Measurements from ENCODE around the gene PDPN. TPM values are rescaled to one million over a fixed set of nuclear protein-coding genes. Genes with fewer than 3 reads are reported as not detected.
A peak's percentile ranks its signal among the peaks of the same experiment; 100 is the strongest.

PDPN gene
- total RNA-seq, 1 donor from 2014 or later: 59.2 TPM

DNA sequence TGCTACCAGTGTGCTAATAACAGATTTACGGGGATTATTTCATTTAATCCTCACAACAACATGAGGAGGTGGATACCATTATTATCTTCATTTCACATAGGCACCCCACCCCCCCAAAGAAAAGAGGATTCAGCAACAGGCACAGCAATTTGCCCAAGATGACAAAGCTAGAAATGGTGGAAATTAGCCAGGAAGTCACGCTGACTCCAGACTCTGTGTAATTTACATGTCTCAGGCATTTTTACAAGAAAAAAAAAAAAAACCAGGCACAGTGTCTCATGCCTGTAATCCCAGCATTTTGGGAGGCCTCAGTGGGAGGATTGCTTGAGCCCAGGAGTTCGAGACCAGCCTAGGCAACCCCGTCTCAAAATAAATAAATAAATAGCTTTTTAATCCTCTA, 78.9 kb downstream of the PDPN start:
- no peak for FAIRE-seq
- H3K4me3 Mint-ChIP-seq (ENCODE audit: unreplicated experiment): no peak overlapping the region
- no peak overlapping the region for H3K27ac Mint-ChIP-seq (ENCODE audit: unreplicated experiment)

DNA sequence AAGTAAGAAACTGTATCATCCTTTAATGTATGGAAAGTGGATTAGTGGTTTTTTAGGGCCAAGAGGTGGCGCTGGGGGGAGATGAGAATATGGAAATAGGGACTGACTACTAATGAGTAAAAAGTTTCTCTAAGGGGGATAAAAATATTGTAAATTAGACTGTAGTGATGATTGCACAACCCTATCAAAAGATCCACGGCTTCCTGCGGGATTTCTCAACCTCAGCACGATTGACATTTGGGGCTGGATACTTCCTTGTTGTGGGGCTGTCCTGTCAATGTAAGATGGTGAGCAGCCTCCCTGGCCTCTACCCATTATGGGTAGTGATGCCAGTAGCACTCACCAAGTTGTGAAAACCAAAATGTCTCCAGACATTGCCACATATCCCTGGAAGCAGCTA, 80.3 kb downstream of the PDPN start:
- H3K4me3 Mint-ChIP-seq (ENCODE audit: unreplicated experiment): no peak overlapping the region
- H3K9me3 Mint-ChIP-seq (ENCODE audit: unreplicated experiment): peaks cover 3% of the 10 kb centered on the region
- Histone ChIP-seq H3K4me1 (ENCODE audit: insufficient read depth, low read length) (no peaks in the 10 kb centered on the region), H4K20me1 (ENCODE audit: insufficient read depth, low read length) (no peaks in the 10 kb centered on the region), H3K4me3 (ENCODE audit: insufficient read depth, low read depth, low read length) (no peak overlapping the region), H3K4me2 (ENCODE audit: low read length) (no peak overlapping the region), H3K27ac (ENCODE audit: low read depth, low read length) (no peak overlapping the region), H3K36me3 (ENCODE audit: insufficient read depth, low read length) (no peaks in the 10 kb centered on the region), H2AFZ (ENCODE audit: low read depth, low read length) (no peak overlapping the region), H3K27me3 (ENCODE audit: insufficient read depth, low read length) (no peaks in the 10 kb centered on the region), H3K9me3 (ENCODE audit: insufficient read depth, low read depth, low read length) (no peaks in the 10 kb centered on the region), H3K9ac (ENCODE audit: low read length) (no peak overlapping the region), H3K79me2 (ENCODE audit: insufficient read depth, low read length) (no peaks in the 10 kb centered on the region)
- H3K27me3 Mint-ChIP-seq (ENCODE audit: low read depth, unreplicated experiment): peaks cover 8% of the 10 kb centered on the region
- TF ChIP-seq EZH2 (IDR thresholded peaks at IDR 0.05; ENCODE audit: insufficient read depth, low read length): no peak
- TF ChIP-seq, protein P1, sequence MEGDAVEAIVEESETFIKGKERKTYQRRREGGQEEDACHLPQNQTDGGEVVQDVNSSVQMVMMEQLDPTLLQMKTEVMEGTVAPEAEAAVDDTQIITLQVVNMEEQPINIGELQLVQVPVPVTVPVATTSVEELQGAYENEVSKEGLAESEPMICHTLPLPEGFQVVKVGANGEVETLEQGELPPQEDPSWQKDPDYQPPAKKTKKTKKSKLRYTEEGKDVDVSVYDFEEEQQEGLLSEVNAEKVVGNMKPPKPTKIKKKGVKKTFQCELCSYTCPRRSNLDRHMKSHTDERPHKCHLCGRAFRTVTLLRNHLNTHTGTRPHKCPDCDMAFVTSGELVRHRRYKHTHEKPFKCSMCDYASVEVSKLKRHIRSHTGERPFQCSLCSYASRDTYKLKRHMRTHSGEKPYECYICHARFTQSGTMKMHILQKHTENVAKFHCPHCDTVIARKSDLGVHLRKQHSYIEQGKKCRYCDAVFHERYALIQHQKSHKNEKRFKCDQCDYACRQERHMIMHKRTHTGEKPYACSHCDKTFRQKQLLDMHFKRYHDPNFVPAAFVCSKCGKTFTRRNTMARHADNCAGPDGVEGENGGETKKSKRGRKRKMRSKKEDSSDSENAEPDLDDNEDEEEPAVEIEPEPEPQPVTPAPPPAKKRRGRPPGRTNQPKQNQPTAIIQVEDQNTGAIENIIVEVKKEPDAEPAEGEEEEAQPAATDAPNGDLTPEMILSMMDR (IDR thresholded peaks at IDR 0.05; ENCODE audit: insufficient read depth, low read depth, low read length): no peak
- DNase-seq (ENCODE audit: low read depth): no peak
- no peak for FAIRE-seq
- no peak overlapping the region for H3K27ac Mint-ChIP-seq (ENCODE audit: unreplicated experiment)
- H3K36me3 Mint-ChIP-seq (ENCODE audit: low read depth, unreplicated experiment): no peaks in the 10 kb centered on the region
- H3K4me1 Mint-ChIP-seq (ENCODE audit: low read depth, unreplicated experiment): no peaks in the 10 kb centered on the region

More for the DNA sequence above, 78.9 kb downstream of the PDPN start:
- Histone ChIP-seq H3K9ac (ENCODE audit: low read length) (no peak overlapping the region), H3K27ac (ENCODE audit: low read depth, low read length) (no peak overlapping the region), H2AFZ (ENCODE audit: low read depth, low read length) (no peak overlapping the region), H4K20me1 (ENCODE audit: insufficient read depth, low read length) (no peaks in the 10 kb centered on the region), H3K4me1 (ENCODE audit: insufficient read depth, low read length) (no peaks in the 10 kb centered on the region), H3K79me2 (ENCODE audit: insufficient read depth, low read length) (no peaks in the 10 kb centered on the region), H3K27me3 (ENCODE audit: insufficient read depth, low read length) (no peaks in the 10 kb centered on the region), H3K36me3 (ENCODE audit: insufficient read depth, low read length) (no peaks in the 10 kb centered on the region), H3K4me2 (ENCODE audit: low read length) (no peak overlapping the region), H3K4me3 (ENCODE audit: insufficient read depth, low read depth, low read length) (no peak overlapping the region), H3K9me3 (ENCODE audit: insufficient read depth, low read depth, low read length) (no peaks in the 10 kb centered on the region)
- H3K27me3 Mint-ChIP-seq (ENCODE audit: low read depth, unreplicated experiment): peaks cover 8% of the 10 kb centered on the region
- no peaks in the 10 kb centered on the region for H3K36me3 Mint-ChIP-seq (ENCODE audit: low read depth, unreplicated experiment)
- peak; percentile 9 for DNase-seq (ENCODE audit: low read depth)
- TF ChIP-seq, protein P1 (IDR thresholded peaks at IDR 0.05; ENCODE audit: insufficient read depth, low read depth, low read length): no peak
- TF ChIP-seq EZH2 (IDR thresholded peaks at IDR 0.05; ENCODE audit: insufficient read depth, low read length): no peak
- no peaks in the 10 kb centered on the region for H3K4me1 Mint-ChIP-seq (ENCODE audit: low read depth, unreplicated experiment)
- peaks cover 3% of the 10 kb centered on the region for H3K9me3 Mint-ChIP-seq (ENCODE audit: unreplicated experiment)

DNA sequence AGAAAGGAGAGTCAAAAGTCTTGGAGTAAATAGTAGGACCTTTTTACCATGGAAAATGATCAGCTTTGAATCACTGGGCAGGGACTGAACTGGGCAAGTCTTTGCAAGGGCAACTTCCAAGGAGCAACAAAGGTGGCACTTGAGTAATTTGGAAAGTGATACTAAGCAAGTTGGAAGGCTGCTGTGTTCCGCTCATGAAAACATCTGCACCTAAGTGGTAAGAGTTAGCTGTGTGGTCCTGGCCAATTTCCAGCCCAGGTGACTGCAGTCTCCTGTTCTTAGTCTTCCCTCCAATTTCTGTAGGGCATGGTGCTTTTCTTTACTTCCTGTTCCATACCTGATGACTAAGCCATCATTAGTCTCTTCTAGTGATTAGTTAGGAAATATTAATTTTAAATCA, 80.8 kb downstream of the PDPN start:
- Mint-ChIP-seq H3K4me3 (ENCODE audit: unreplicated experiment) (no peak overlapping the region), H3K4me1 (ENCODE audit: low read depth, unreplicated experiment) (no peaks in the 10 kb centered on the region), H3K27ac (ENCODE audit: unreplicated experiment) (no peak overlapping the region), H3K36me3 (ENCODE audit: low read depth, unreplicated experiment) (no peaks in the 10 kb centered on the region), H3K27me3 (ENCODE audit: low read depth, unreplicated experiment) (peaks cover 8% of the 10 kb centered on the region), H3K9me3 (ENCODE audit: unreplicated experiment) (peaks cover under 1% of the 10 kb centered on the region)
- H3K27ac ChIP-seq (ENCODE audit: low read depth, low read length): no peak overlapping the region
- FAIRE-seq: no peak
- no peak overlapping the region for H3K4me2 ChIP-seq (ENCODE audit: low read length)
- H3K4me3 ChIP-seq (ENCODE audit: insufficient read depth, low read depth, low read length): no peak overlapping the region
- H3K27me3 ChIP-seq (ENCODE audit: insufficient read depth, low read length): no peaks in the 10 kb centered on the region
- DNase-seq (ENCODE audit: low read depth): no peak
- H4K20me1 ChIP-seq (ENCODE audit: insufficient read depth, low read length): no peaks in the 10 kb centered on the region
- H3K79me2 ChIP-seq (ENCODE audit: insufficient read depth, low read length): no peaks in the 10 kb centered on the region
- no peak overlapping the region for H2AFZ ChIP-seq (ENCODE audit: low read depth, low read length)
- no peak for TF ChIP-seq EZH2 (IDR thresholded peaks at IDR 0.05; ENCODE audit: insufficient read depth, low read length)
- TF ChIP-seq, protein P1 (IDR thresholded peaks at IDR 0.05; ENCODE audit: insufficient read depth, low read depth, low read length): no peak
- H3K9me3 ChIP-seq (ENCODE audit: insufficient read depth, low read depth, low read length): no peaks in the 10 kb centered on the region
- H3K36me3 ChIP-seq (ENCODE audit: insufficient read depth, low read length): no peaks in the 10 kb centered on the region
- no peak overlapping the region for H3K9ac ChIP-seq (ENCODE audit: low read length)
- H3K4me1 ChIP-seq (ENCODE audit: insufficient read depth, low read length): no peaks in the 10 kb centered on the region
